ENCODE data around the gene ST3GAL3. TPM values are rescaled to one million over a fixed set of nuclear protein-coding genes. Genes with fewer than 3 reads are reported as not detected.

Gene ST3GAL3
- total and polyA plus RNA-seq, 11 donors: 14.4 to 31.7 (median 26.3) TPM

GRCh38 chr1:43799656-43800635 is 92.6 kb downstream of the ST3GAL3 start:
- ATAC-seq (no peak), DNase-seq (no peak)
- Histone ChIP-seq H3K4me1 (peaks cover 0 to 21% (median 0%) of the 10 kb centered on the region in 12 donors), H3K9me3 (no peaks in the 10 kb centered on the region), H3K27me3 (no peaks in the 10 kb centered on the region), H3K27ac (no peak overlapping the region), H3K4me3 (no peak overlapping the region), H3K36me3 (peaks cover 0 to 10% (median 3%) of the 10 kb centered on the region in 9 donors)
- no peak for TF ChIP-seq CTCF (IDR thresholded peaks at IDR 0.05)
- no peak for TF ChIP-seq POLR2A (IDR thresholded peaks at IDR 0.05)
- intact Hi-C loops (cut with DNase I): no loop called here
- 84 to 87% (median 85%) methylated on average over 4 of the region's 4 CpGs for WGBS, 4 donors

GRCh38 chr1:43800771-43801170 is 93.4 kb downstream of the ST3GAL3 start:
- intact Hi-C loops (cut with DNase I): no loop called here
- no peak for ATAC-seq
- H3K27me3 ChIP-seq: no peaks in the 10 kb centered on the region
- peaks cover 0 to 20% (median 0%) of the 10 kb centered on the region in 12 donors for H3K4me1 ChIP-seq
- no peak for DNase-seq
- no peak for TF ChIP-seq POLR2A (IDR thresholded peaks at IDR 0.05)
- H3K27ac ChIP-seq: no peak overlapping the region
- H3K4me3 ChIP-seq: no peak overlapping the region
- peaks cover 0 to 10% (median 3%) of the 10 kb centered on the region in 9 donors for H3K36me3 ChIP-seq
- 95 to 100% (median 97%) methylated on average over 3 of the region's 3 CpGs for WGBS, 4 donors
- no peaks in the 10 kb centered on the region for H3K9me3 ChIP-seq

- Histone ChIP-seq H3K27me3 (no peaks in the 10 kb centered on the region), H3K4me3 (no peak overlapping the region), H3K27ac (no peak overlapping the region), H3K9me3 (no peaks in the 10 kb centered on the region), H3K4me1 (peaks cover 0 to 15% (median 0%) of the 10 kb centered on the region in 12 donors), H3K36me3 (peaks cover 0 to 10% (median 3%) of the 10 kb centered on the region in 9 donors)
- TF ChIP-seq CTCF (IDR thresholded peaks at IDR 0.05) (no peak), POLR2A (IDR thresholded peaks at IDR 0.05) (no peak)
- DNase-seq (no peak), ATAC-seq (no peak)
- WGBS, 4 donors: 64 to 79% (median 71%) methylated on average over 3 of the region's 3 CpGs
- intact Hi-C loops (cut with DNase I): no loop called here
Measured at GRCh38 chr1:43801203-43801602, 93.9 kb downstream of the ST3GAL3 start.

GRCh38 chr1:43802356-43802980 is 95.1 kb downstream of the ST3GAL3 start:
- intact Hi-C loops (cut with DNase I): no loop called here
- Histone ChIP-seq H3K9me3 (no peaks in the 10 kb centered on the region), H3K36me3 (peaks cover 0 to 18% (median 3%) of the 10 kb centered on the region in 9 donors), H3K27me3 (no peaks in the 10 kb centered on the region), H3K4me1 (peaks cover 0 to 3% (median 0%) of the 10 kb centered on the region in 12 donors), H3K27ac (no peak overlapping the region), H3K4me3 (no peak overlapping the region)
- WGBS, 4 donors: 95 to 97% (median 96%) methylated on average over 4 of the region's 4 CpGs
- TF ChIP-seq CTCF (IDR thresholded peaks at IDR 0.05) (no peak), POLR2A (IDR thresholded peaks at IDR 0.05) (no peak)
- ATAC-seq: no peak
- no peak for DNase-seq
